ENCODE measurements around the gene JUND. TPM values are rescaled to one million over a fixed set of nuclear protein-coding genes. Genes with fewer than 3 reads are reported as not detected.

JUND gene
- polyA plus RNA-seq, 1 of the 3 experiments (the other 2 are of a cell fraction) = 115 TPM

GRCh38 chr19:18330868-18331267 is 49.4 kb upstream of the JUND start:
- no peak overlapping the region for H3K27ac ChIP-seq (ENCODE audit: low read depth in 2 of 2, low read length in 1 of 2)
- no peaks in the 10 kb centered on the region for H3K9me3 ChIP-seq
- no peaks in the 10 kb centered on the region for H3K36me3 ChIP-seq (replicated peaks in 1 of 2; ENCODE audit: control insufficient read depth in 1 of 2, insufficient read depth in 2 of 2, low read length in 1 of 2)
- ChIA-PET POLR2A (interaction anchor here (1.0 kb wide), 1 partner anchor 69 kb away, joined by 3 read pairs; no protein-coding TSS in a partner anchor), CTCF (interaction anchor here (1.7 to 7.7 kb wide), 5 partner anchors 54 to 129 kb away, joined by 8 to 216 read pairs (median 13); partner anchors contain the start of genes IQCN and JUND)
- H2AFZ ChIP-seq (ENCODE audit: low read depth) = no peak overlapping the region
- H3K4me2 ChIP-seq = no peak overlapping the region
- no peaks in the 10 kb centered on the region for H3K79me2 ChIP-seq (ENCODE audit: insufficient read depth)
- H3K9me2 ChIP-seq = no peaks in the 10 kb centered on the region
- H3K4me1 ChIP-seq (ENCODE audit: control insufficient read depth in 1 of 2, insufficient read depth in 2 of 2, low read depth in 1 of 2, low read length in 1 of 2) = peaks cover 5 to 6% of the 10 kb centered on the region in 2 experiments; a peak in 2 of 4 replicates
- H3F3A ChIP-seq (replicated peaks; ENCODE audit: insufficient read depth) = peaks cover 4% of the 10 kb centered on the region
- H4K20me1 ChIP-seq (ENCODE audit: insufficient read depth) = no peaks in the 10 kb centered on the region
- no peak overlapping the region for H3K4me3 ChIP-seq (ENCODE audit: low read depth in 2 of 2, low read length in 1 of 2)
- 78% methylated on average over 9 of the region's 9 CpGs for WGBS (ENCODE audit: low lambda C conversion rate)
- no peak for DNase-seq
- TF ChIP-seq, protein P1, sequence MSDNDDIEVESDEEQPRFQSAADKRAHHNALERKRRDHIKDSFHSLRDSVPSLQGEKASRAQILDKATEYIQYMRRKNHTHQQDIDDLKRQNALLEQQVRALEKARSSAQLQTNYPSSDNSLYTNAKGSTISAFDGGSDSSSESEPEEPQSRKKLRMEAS (IDR thresholded peaks at IDR 0.05; ENCODE audit: low read depth) = no peak
- TF ChIP-seq ELF1 (IDR thresholded peaks at IDR 0.05) (no peak), TCF12 (IDR thresholded peaks at IDR 0.05) (no peak), MXI1 (IDR thresholded peaks at IDR 0.05; ENCODE audit: low read depth, low read length) (no peak), FOXJ3 (CRISPR knock-in tag; IDR thresholded peaks at IDR 0.05) (no peak), SMC3 (IDR thresholded peaks at IDR 0.05; ENCODE audit: low read depth, low read length) (no peak), POLR2AphosphoS5 (IDR thresholded peaks at IDR 0.05; ENCODE audit: low read depth, low read length) (no peak)
- H3K27me3 ChIP-seq (ENCODE audit: insufficient read depth) = no peaks in the 10 kb centered on the region
- no peak overlapping the region for H3K9ac ChIP-seq

DNA sequence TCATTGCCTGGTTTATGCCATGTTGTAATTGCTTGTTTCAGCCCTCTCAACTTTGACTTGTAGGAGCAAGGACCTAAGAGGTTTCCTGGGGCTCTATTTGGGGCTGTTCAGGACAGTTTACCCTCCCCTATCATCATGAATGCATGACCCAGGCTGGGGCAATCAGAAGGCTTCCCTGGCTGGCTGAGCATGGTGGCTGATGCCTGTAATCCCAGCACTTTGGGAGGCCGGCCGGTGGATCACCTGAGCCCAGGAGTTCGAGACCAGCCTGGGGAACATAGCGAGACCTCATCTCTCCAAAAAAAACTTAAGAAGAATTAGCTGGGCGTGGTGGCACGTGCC is 47.6 kb upstream of the JUND start:
- 88% methylated on average over 6 of the region's 6 CpGs for WGBS (ENCODE audit: low lambda C conversion rate)
- Histone ChIP-seq H3K9me2 (no peaks in the 10 kb centered on the region), H3F3A (replicated peaks; ENCODE audit: insufficient read depth) (peaks cover 6% of the 10 kb centered on the region), H2AFZ (ENCODE audit: low read depth) (peak overlapping the region; percentile 83), H3K79me2 (ENCODE audit: insufficient read depth) (no peaks in the 10 kb centered on the region), H3K4me2 (peak overlapping the region; percentile 74), H4K20me1 (ENCODE audit: insufficient read depth) (no peaks in the 10 kb centered on the region), H3K4me3 (ENCODE audit: low read depth in 2 of 2, low read length in 1 of 2) (peak overlapping the region; percentile 39 to 52), H3K4me1 (ENCODE audit: control insufficient read depth in 1 of 2, insufficient read depth in 2 of 2, low read depth in 1 of 2, low read length in 1 of 2) (peaks cover 5 to 11% of the 10 kb centered on the region in 2 experiments; a peak in 2 of 4 replicates), H3K36me3 (replicated peaks in 1 of 2; ENCODE audit: control insufficient read depth in 1 of 2, insufficient read depth in 2 of 2, low read length in 1 of 2) (no peaks in the 10 kb centered on the region), H3K9me3 (no peaks in the 10 kb centered on the region), H3K9ac (peak overlapping the region; percentile 58), H3K27me3 (ENCODE audit: insufficient read depth) (no peaks in the 10 kb centered on the region), H3K27ac (ENCODE audit: low read depth in 2 of 2, low read length in 1 of 2) (peak overlapping the region; percentile 63 to 84)
- ChIA-PET CTCF (interaction anchor here (0.9 to 7.7 kb wide), 17 partner anchors 10 to 216 kb away, joined by 3 to 216 read pairs (median 8); partner anchors contain the start of genes IQCN and JUND), POLR2A (interaction anchor here (0.6 to 1.6 kb wide), 7 partner anchors 11 to 1069 kb away, joined by 3 to 34 read pairs (median 4); partner anchors contain the start of gene JUND)
- no peak for TF ChIP-seq NRF1 (IDR thresholded peaks at IDR 0.05; ENCODE audit: low read depth, low read length)
- TF ChIP-seq, protein P2, sequence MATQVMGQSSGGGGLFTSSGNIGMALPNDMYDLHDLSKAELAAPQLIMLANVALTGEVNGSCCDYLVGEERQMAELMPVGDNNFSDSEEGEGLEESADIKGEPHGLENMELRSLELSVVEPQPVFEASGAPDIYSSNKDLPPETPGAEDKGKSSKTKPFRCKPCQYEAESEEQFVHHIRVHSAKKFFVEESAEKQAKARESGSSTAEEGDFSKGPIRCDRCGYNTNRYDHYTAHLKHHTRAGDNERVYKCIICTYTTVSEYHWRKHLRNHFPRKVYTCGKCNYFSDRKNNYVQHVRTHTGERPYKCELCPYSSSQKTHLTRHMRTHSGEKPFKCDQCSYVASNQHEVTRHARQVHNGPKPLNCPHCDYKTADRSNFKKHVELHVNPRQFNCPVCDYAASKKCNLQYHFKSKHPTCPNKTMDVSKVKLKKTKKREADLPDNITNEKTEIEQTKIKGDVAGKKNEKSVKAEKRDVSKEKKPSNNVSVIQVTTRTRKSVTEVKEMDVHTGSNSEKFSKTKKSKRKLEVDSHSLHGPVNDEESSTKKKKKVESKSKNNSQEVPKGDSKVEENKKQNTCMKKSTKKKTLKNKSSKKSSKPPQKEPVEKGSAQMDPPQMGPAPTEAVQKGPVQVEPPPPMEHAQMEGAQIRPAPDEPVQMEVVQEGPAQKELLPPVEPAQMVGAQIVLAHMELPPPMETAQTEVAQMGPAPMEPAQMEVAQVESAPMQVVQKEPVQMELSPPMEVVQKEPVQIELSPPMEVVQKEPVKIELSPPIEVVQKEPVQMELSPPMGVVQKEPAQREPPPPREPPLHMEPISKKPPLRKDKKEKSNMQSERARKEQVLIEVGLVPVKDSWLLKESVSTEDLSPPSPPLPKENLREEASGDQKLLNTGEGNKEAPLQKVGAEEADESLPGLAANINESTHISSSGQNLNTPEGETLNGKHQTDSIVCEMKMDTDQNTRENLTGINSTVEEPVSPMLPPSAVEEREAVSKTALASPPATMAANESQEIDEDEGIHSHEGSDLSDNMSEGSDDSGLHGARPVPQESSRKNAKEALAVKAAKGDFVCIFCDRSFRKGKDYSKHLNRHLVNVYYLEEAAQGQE (IDR thresholded peaks at IDR 0.05; ENCODE audit: low read depth, low read length) = no peak
- TF ChIP-seq RCOR1 (IDR thresholded peaks at IDR 0.05; ENCODE audit: low read length) = no peak
- TF ChIP-seq SIN3A (IDR thresholded peaks at IDR 0.05; ENCODE audit: borderline replicate concordance, low read depth, low read length) = no peak
- no peak for TF ChIP-seq SMC3 (IDR thresholded peaks at IDR 0.05; ENCODE audit: low read depth, low read length)
- no peak for TF ChIP-seq RFX5 (IDR thresholded peaks at IDR 0.05; ENCODE audit: low read length)
- no peak for TF ChIP-seq ELF1 (IDR thresholded peaks at IDR 0.05)
- TF ChIP-seq EZH2phosphoT487 (IDR thresholded peaks at IDR 0.05; ENCODE audit: borderline replicate concordance, low read depth) = no peak
- TF ChIP-seq YY1 (IDR thresholded peaks at IDR 0.05; ENCODE audit: low read depth) = no peak
- no peak for TF ChIP-seq TCF12 (IDR thresholded peaks at IDR 0.05)
- TF ChIP-seq, protein P3, sequence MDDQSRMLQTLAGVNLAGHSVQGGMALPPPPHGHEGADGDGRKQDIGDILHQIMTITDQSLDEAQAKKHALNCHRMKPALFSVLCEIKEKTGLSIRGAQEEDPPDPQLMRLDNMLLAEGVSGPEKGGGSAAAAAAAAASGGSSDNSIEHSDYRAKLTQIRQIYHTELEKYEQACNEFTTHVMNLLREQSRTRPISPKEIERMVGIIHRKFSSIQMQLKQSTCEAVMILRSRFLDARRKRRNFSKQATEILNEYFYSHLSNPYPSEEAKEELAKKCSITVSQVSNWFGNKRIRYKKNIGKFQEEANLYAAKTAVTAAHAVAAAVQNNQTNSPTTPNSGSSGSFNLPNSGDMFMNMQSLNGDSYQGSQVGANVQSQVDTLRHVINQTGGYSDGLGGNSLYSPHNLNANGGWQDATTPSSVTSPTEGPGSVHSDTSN (IDR thresholded peaks at IDR 0.05) = no peak
- no peak for TF ChIP-seq RXRA (IDR thresholded peaks at IDR 0.05; ENCODE audit: borderline replicate concordance, low read depth)
- TF ChIP-seq CHD2 (IDR thresholded peaks at IDR 0.05; ENCODE audit: low read length, partially characterized antibody) = no peak
- TF ChIP-seq, protein P1 (IDR thresholded peaks at IDR 0.05; ENCODE audit: low read depth) = no peak
- no peak for DNase-seq
